ENCODE data around the gene FNDC3B. TPM values are rescaled to one million over a fixed set of nuclear protein-coding genes. Genes with fewer than 3 reads are reported as not detected.

FNDC3B gene
- total and polyA plus RNA-seq, 9 of the 15 experiments (the other 6 are each of a cell fraction or from before 2014, with no cell fraction given), result 7.0 to 35.8 (median 16.2) TPM

DNA sequence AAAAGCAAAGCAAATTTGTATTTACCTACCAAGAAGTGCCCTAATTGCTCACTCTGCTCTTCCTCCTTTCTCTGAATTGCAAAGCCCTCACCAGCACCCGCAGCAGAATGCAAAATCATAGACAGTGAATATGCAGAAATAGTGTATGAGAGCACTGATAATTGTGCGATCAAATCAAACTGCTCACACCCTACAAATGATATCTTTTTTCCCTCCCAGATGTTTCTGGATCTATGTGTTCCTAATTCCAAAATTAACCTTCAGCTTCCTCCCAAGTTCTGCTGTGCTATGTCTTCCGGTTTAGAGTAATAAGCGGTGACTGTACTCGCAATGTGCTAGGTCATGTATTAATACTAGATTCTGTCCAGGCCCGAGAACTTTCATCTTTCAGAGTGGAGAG is 405.4 kb downstream of the FNDC3B start (continued):
- TF ChIP-seq, protein P1, sequence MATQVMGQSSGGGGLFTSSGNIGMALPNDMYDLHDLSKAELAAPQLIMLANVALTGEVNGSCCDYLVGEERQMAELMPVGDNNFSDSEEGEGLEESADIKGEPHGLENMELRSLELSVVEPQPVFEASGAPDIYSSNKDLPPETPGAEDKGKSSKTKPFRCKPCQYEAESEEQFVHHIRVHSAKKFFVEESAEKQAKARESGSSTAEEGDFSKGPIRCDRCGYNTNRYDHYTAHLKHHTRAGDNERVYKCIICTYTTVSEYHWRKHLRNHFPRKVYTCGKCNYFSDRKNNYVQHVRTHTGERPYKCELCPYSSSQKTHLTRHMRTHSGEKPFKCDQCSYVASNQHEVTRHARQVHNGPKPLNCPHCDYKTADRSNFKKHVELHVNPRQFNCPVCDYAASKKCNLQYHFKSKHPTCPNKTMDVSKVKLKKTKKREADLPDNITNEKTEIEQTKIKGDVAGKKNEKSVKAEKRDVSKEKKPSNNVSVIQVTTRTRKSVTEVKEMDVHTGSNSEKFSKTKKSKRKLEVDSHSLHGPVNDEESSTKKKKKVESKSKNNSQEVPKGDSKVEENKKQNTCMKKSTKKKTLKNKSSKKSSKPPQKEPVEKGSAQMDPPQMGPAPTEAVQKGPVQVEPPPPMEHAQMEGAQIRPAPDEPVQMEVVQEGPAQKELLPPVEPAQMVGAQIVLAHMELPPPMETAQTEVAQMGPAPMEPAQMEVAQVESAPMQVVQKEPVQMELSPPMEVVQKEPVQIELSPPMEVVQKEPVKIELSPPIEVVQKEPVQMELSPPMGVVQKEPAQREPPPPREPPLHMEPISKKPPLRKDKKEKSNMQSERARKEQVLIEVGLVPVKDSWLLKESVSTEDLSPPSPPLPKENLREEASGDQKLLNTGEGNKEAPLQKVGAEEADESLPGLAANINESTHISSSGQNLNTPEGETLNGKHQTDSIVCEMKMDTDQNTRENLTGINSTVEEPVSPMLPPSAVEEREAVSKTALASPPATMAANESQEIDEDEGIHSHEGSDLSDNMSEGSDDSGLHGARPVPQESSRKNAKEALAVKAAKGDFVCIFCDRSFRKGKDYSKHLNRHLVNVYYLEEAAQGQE (IDR thresholded peaks at IDR 0.05; ENCODE audit: borderline replicate concordance), result no peak
- TF ChIP-seq, protein P1 (CRISPR knock-in tag; IDR thresholded peaks at IDR 0.05; ENCODE audit: low read depth), result no peak
- TF ChIP-seq ZNF354B (CRISPR knock-in tag; IDR thresholded peaks at IDR 0.05), result no peak
- TF ChIP-seq, protein P2, sequence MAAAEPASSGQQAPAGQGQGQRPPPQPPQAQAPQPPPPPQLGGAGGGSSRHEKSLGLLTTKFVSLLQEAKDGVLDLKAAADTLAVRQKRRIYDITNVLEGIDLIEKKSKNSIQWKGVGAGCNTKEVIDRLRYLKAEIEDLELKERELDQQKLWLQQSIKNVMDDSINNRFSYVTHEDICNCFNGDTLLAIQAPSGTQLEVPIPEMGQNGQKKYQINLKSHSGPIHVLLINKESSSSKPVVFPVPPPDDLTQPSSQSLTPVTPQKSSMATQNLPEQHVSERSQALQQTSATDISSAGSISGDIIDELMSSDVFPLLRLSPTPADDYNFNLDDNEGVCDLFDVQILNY (CRISPR knock-in tag; IDR thresholded peaks at IDR 0.05), result no peak
- TF ChIP-seq, protein P3, sequence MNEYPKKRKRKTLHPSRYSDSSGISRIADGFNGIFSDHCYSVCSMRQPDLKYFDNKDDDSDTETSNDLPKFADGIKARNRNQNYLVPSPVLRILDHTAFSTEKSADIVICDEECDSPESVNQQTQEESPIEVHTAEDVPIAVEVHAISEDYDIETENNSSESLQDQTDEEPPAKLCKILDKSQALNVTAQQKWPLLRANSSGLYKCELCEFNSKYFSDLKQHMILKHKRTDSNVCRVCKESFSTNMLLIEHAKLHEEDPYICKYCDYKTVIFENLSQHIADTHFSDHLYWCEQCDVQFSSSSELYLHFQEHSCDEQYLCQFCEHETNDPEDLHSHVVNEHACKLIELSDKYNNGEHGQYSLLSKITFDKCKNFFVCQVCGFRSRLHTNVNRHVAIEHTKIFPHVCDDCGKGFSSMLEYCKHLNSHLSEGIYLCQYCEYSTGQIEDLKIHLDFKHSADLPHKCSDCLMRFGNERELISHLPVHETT (CRISPR knock-in tag; conservative IDR thresholded peaks at IDR 0.05 in 1 of 2, IDR thresholded peaks at IDR 0.05 in 1 of 2), result no peak
- TF ChIP-seq, protein P4, sequence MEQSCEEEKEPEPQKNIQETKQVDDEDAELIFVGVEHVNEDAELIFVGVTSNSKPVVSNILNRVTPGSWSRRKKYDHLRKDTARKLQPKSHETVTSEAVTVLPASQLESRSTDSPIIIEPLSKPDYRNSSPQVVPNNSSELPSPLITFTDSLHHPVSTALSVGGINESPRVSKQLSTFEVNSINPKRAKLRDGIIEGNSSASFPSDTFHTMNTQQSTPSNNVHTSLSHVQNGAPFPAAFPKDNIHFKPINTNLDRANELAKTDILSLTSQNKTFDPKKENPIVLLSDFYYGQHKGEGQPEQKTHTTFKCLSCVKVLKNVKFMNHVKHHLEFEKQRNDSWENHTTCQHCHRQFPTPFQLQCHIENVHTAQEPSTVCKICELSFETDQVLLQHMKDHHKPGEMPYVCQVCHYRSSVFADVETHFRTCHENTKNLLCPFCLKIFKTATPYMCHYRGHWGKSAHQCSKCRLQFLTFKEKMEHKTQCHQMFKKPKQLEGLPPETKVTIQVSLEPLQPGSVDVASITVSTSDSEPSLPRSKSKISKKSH (CRISPR knock-in tag; IDR thresholded peaks at IDR 0.05), result no peak
- TF ChIP-seq, protein P5, sequence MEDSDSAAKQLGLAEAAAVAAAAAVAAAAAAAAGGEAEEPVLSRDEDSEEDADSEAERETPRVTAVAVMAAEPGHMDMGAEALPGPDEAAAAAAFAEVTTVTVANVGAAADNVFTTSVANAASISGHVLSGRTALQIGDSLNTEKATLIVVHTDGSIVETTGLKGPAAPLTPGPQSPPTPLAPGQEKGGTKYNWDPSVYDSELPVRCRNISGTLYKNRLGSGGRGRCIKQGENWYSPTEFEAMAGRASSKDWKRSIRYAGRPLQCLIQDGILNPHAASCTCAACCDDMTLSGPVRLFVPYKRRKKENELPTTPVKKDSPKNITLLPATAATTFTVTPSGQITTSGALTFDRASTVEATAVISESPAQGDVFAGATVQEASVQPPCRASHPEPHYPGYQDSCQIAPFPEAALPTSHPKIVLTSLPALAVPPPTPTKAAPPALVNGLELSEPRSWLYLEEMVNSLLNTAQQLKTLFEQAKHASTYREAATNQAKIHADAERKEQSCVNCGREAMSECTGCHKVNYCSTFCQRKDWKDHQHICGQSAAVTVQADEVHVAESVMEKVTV (CRISPR knock-in tag; IDR thresholded peaks at IDR 0.05), result no peak
